ENCODE results near the gene DPP6.
"Not testable (repeated sequence)": the region's sequence is repeated elsewhere in the genome, so short reads cannot be mapped to it uniquely, and the experiment has no call there.

The DPP6 gene

DNA sequence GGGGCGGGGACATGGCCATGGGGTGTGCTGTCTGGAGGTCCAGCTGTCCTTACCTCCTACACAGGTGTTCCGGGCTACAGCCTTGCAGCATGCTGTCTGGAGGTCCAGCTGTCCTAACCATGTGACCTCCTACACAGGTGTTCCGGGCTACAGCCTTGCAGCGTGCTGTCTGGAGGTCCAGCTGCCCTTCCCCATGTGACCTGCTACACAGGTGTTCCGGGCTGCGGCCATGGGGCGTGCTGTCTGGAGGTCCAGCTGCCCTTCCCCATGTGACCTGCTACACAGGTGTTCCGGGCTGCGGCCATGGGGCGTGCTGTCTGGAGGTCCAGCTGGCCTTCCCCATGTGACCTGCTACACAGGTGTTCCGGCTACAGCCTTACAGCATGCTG is 623.8 kb downstream of the DPP6 start:
- not testable (repeated sequence) for DNase-seq

- DNase-seq = no peak
Measured at GRCh38 chr7:154676422-154677073, 624.4 kb downstream of the DPP6 start.

- no peak for DNase-seq
Measured at GRCh38 chr7:154677454-154677853, 625.3 kb downstream of the DPP6 start.

DNA sequence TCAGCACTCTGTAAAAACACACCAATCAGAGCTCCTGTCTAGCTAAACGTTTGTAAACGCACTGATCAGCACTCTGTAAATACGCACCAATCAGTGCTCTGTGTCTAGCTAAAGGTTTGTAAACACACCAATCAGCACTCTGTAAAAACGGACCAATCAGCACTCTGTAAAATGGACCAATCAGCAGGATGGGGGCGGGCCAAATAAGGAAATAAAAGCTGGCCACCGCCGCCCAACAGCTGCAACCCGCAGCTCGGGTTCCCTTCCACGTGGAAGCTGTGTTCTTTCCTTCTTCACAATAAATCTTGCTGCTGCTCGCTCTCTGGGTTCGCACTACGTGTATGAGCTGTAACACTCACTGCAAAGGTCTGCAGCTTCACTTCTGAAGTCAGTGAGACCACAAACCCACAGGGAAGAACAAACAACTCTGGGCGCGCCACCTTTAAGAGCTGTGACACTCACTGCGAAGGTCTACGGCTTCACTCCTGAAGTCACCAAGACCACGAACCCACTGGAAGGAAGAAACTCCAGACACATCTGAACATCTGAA is 625.9 kb downstream of the DPP6 start:
- DNase-seq = not testable (repeated sequence)

GRCh38 chr7:154679379-154680053 is 627.3 kb downstream of the DPP6 start:
- no peak for DNase-seq

GRCh38 chr7:154680894-154681659 is 628.9 kb downstream of the DPP6 start:
- no peak for DNase-seq

DNA sequence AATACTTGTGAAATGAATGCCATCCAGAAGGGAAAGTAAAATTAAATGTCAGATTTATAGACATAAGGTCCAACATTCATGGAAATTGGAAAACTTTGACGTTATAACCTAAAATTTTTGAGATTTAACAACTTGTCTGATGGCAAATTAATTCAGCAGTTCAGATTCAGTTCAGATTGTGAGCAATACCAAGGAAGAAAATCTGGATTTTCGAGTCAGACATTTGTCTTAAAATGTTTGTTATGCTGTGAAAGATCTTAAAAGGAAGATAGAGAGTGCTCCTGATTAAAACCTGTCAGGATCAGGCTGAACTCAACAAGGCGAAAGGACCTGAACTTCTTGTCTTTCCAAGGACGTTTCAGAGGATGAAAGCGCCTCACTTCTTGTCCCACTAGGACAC is 629.8 kb downstream of the DPP6 start:
- no peak for DNase-seq

DNA sequence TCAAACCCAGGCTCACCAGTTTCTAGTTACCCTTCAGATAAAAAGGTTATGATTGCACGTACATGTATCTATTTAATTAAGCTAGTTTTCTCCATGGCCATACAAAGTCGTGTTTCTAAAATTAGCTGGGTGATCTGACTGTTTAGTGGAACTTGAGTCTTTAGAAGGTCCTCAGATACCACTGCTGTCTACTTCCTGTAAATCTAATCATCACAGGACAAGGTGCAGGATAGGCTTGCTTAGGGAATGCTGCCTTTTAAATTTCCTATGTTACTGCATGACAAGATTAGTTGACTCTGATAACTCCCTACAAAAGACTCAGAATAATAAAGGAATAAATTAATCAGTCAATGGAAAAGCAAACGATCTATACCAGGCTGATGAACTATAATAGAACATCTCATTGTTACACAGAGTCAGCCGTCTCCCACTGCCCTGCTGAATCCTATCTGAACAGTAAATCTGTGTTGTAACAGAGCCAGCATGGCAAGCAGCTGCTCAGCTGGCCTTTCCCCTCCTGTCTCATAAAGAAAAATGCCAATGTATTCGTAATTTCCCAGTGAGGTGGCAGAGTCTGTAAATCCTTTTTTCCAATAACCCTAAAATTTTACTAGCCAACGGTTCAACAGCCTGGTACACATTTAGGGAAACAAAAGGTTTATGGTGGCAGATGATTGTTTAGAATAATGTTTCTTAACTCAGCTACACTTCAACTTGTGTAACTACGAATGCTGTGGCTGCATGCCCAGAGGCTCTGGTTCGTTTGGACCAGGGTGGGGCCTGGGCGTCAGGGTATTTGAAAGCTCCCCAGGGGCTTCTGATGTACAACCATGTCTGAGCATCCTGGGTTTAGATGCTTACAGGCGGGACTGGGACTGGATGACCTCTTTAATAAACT is 632.7 kb downstream of the DPP6 start:
- no peak for DNase-seq

- no peak for DNase-seq
Measured at GRCh38 chr7:154685564-154685901, 633.3 kb downstream of the DPP6 start.

DNA sequence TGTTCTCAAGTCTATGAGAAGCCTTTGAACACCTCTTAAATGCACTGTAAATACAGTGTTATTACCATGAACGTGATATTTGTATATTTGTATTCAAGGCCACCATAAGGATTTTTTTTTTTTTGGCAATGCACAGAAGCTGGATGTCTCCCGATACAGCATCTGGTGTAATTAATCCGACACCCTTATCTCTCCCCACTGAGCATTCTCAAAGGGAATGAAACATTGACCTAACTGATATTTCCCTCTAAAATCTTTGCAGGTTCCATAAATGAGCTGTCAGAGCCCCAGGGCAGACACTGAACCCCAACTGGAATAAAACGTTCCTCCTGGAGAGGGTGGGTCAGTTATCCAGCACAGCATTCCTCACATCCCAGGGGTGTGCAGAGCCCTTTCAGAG is 634.1 kb downstream of the DPP6 start:
- no peak for DNase-seq

DNA sequence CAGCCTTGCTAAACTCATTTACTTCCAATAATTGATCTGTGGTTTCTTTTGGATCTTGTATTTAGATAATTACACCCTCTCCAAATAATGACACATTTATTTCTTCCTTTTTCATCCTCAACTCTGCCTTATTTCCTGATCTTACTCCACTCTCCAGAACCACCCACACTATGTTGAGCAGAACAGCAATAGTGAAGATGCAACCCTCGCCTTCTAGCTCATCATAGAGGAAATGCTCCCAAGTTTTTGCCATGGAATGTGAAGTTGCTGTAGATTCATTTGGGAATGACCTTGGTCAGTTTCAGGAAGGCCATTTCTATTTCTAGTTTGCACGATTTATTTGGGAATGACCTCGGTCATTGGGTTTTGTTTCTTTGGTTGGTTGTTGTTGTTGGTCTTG is 636.8 kb downstream of the DPP6 start:
- no peak for DNase-seq

GRCh38 chr7:154690411-154690810 is 638.2 kb downstream of the DPP6 start:
- no peak for DNase-seq

GRCh38 chr7:154693661-154694060 is 641.5 kb downstream of the DPP6 start:
- DNase-seq = no peak

- DNase-seq = no peak
Measured at GRCh38 chr7:154695836-154696235, 643.6 kb downstream of the DPP6 start.

GRCh38 chr7:154696556-154696955 is 644.4 kb downstream of the DPP6 start:
- no peak for DNase-seq

DNA sequence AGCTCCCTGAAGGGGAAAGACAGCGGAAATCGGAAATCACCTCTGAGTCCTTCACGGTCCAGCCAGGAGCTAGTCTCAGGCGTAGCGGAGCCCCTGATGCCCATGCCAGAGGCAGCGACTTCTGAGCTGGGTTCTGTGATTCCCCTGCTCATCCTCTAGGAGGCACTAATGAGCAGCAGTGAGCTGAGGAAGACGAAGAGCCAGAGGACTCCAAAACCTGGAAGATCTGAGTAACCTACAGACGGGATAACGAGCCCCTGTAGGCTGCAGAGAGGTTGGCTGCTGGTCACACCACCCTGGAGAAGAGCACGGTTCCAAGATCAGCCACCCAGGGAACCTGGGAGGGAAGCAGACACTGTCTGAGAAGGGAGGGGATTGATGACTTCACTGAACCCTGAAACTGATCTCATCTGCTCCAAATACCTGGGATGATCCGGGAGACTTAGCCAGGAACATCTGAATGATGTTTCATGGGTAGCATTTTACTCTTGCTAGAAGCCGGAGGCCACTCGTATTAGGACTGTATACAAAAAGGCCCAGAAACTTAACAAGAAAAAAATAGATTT is 646.6 kb downstream of the DPP6 start:
- DNase-seq = no peak

DNA sequence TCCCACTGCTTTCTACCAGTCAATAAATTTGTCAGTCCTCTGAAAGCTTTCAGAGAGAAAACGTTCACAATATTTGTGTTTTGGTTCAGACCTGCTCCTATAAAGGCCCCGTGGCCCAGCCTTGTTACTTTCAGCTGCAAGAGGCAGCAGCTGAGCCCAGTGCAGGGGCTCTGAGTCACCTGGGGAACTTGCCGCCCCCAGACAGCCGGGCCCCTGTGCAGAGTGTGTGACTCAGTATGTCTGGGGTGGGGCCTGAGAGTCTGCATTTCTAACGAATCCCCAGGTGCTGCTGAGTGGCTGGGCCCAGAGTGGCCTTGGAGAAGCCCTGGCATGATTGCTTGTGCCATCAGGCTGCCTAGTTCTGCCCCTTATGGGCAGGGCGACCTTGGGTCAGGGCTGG is 647.2 kb downstream of the DPP6 start:
- DNase-seq = no peak

DNA sequence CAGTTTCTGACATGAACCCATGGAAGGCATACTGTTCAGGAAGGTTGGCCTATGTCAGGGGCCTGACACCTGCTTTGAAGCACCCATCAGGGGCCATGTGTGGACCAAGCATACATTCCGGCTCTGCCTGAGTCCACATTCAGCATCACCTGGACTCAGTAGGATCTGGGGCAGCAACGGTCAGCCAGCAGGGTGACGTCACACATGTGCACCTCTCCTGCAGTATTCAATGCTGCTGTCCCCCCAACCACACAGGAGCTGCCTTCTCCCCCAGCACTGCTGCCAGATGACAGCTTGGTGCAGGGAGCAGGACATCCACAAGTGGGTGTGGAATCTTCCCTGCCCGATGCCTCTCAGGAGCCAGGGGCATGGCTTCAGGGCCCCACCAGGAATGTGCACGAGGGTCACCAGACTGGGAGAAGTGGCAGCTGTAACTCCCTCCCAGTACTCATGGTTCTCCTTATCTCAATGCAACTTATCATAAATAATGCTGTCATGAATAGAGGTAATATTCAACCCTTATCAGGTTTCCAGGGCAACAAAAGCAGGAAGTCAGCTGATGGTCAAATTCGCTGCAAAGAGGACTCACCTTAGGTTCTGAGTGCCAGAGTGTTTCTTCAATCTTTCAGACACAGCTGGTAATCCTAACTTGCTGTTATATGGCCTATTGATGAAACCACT is 657.8 kb downstream of the DPP6 start:
- no peak for DNase-seq

DNA sequence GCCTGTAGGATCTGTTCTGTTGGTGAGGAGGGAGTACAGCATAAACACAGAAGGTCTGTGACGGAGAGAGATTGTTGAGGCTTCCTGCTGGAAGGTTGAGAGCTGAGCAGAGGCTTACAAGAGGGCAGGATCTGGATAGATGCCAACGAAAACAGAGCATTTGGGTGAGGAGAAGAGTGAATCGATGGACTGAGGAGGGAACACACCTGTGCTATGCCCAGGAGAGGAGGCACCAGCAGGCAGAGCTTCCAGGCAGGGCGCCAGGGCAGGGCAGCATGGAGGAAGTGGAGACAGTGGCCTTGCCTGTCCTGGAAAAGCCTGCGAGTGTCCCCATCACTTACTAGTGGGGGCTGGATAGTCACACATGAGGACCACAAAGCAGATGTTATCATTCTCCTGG is 667.8 kb downstream of the DPP6 start:
- no peak for DNase-seq

DNA sequence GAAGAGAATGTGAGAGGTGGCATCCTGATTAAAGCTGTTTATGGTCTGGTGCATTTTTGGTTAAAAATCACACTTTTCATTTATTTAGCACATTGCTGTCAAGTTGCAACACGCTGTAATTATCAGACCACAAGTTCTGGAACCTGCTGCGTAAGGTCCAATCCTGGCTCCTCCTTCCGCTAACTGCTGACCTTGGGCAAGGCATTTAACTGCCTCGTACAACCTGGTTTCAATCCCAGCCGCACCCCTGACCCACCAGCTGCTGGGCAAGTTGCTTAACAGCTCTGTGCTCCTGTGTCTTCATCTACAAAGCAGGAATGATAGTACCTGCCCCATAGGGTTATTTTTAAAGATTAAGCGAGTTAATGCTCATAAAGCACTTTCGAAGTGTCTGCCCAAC is 668.9 kb downstream of the DPP6 start:
- DNase-seq = no peak

DNA sequence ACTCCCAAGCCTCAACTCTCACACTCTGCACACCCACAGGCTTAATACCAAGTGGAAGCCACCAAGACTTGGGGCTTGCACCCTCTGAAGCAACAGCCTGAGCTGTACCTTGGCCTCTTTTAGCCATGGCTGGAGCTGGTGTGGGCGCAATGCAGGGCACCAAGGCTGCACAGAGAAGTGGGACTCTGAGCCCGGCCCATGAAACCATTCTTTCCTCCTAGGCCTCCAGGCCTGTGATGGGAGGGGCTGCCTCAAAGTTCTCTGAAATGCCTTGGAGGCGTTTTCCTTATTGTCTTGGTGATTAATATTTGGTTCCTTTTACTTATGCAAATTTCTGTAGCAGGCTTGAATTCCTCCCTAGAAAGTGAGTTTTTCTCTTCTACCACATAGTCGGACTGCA is 674.2 kb downstream of the DPP6 start:
- DNase-seq = no peak

- DNase-seq = no peak
Measured at GRCh38 chr7:154729056-154729455, 676.9 kb downstream of the DPP6 start.

All from suppressor macrophage (primary cell).